K562 (cell line): Measurements from ENCODE around the gene DMXL1. TPM values are rescaled to one million over a fixed set of nuclear protein-coding genes. Genes with fewer than 3 reads are reported as not detected.
A peak's percentile ranks its signal among the peaks of the same experiment; 100 is the strongest.

Experiments used
- ARNT ChIP-seq, 2 experiments: fragments of 450-650 bp; IDR thresholded peaks; 2 replicates each; pipeline ENCODE4 v1.6.1; 2016; ENCODE audit warnings: mild to moderate bottlenecking in 1 of 2
- CBX2 ChIP-seq: fragments of 200-600 bp; sonication (generic); IDR thresholded peaks from one replicate; pipeline ENCODE4 v1.6.1; 2012; ENCODE audit warnings: mild to moderate bottlenecking, low read length, inconsistent platforms; ENCODE audit not compliant: insufficient read depth, poor library complexity, severe bottlenecking
- DMBX1 ChIP-seq: fragments of 250-450 bp; sonication (Bioruptor Pico); IDR thresholded peaks from 2 replicates; pipeline ENCODE4 v1.8.0; 2022; ENCODE audit warnings: inconsistent platforms, mild to moderate bottlenecking, moderate library complexity, borderline replicate concordance
- E2F1 ChIP-seq: sonication (generic); formaldehyde crosslinking; IDR thresholded peaks from 2 replicates; pipeline ENCODE4 v1.8.1; 2023; ENCODE audit warnings: mild to moderate bottlenecking, missing genetic modification reagents, moderate library complexity
- ELF4 ChIP-seq: fragments of 450-650 bp; formaldehyde crosslinking; IDR thresholded peaks from 2 replicates; pipeline ENCODE4 v1.4.0; 2022; ENCODE audit warnings: missing genetic modification characterization
- EWSR1 ChIP-seq: fragments of 450-650 bp; IDR thresholded peaks from 2 replicates; pipeline ENCODE4 v1.6.1; 2018; ENCODE audit warnings: borderline replicate concordance, mild to moderate bottlenecking, low read depth, moderate library complexity; ENCODE audit not compliant: partially characterized antibody
- GTF2E2 ChIP-seq: fragments of 200-800 bp; sonication (Bioruptor generic); IDR thresholded peaks from 2 replicates; pipeline ENCODE4 v1.6.1; 2016; ENCODE audit warnings: missing genetic modification characterization, missing compliant biosample characterization
- JUN ChIP-seq, 2 experiments: sonication (generic) in 1 of 2; formaldehyde crosslinking in 1 of 2; IDR thresholded peaks; 2 replicates each; pipeline versions ENCODE4 v1.6.1 to v1.8.0; 2012 to 2022; ENCODE audit warnings: borderline replicate concordance in 2 of 2, mild to moderate bottlenecking in 2 of 2, improper control_type of control experiment in 1 of 2, low read depth in 1 of 2, low read length in 1 of 2, missing genetic modification reagents in 1 of 2
- NFE2 ChIP-seq: IDR thresholded peaks from 2 replicates; pipeline ENCODE4 v1.6.1; 2014; ENCODE audit warnings: antibody characterized with exemption, low read depth
- POLR2A ChIP-seq: fragments of 450-650 bp; conservative IDR thresholded peaks from 2 replicates; pipeline ENCODE4 v1.6.1; 2016
- TAF7 ChIP-seq: fragments of 450-650 bp; IDR thresholded peaks from 2 replicates; pipeline ENCODE4 v1.6.1; 2016; ENCODE audit warnings: missing genetic modification characterization, missing compliant biosample characterization
- ZNF224 ChIP-seq: sonication (generic); formaldehyde crosslinking; IDR thresholded peaks from 2 replicates; pipeline ENCODE4 v1.8.0; 2022; ENCODE audit warnings: mild to moderate bottlenecking, missing genetic modification reagents
- ZNF41 ChIP-seq: fragments of 250-450 bp; sonication (Bioruptor Pico); conservative IDR thresholded peaks from 2 replicates; pipeline ENCODE4 v1.4.0; 2020; ENCODE audit warnings: mild to moderate bottlenecking
- ZNF76 ChIP-seq: fragments of 250-450 bp; sonication (Bioruptor Pico); IDR thresholded peaks from 2 replicates; pipeline ENCODE4 v1.4.0; 2020; ENCODE audit warnings: mild to moderate bottlenecking, moderate library complexity, borderline replicate concordance
- polyA plus RNA-seq, 8 experiments: library from polyadenylated mRNA; depleted of rRNA in 4 of 8; stranded (reverse) in 5 of 8; unstranded in 3 of 8; fragments of >200 nt; fragmentation: Nextera tagmentation in 2 of 8; fragmentation: Illumina TruSeq in 1 of 8; extraction: Ambion mirVana in 2 of 8; extraction: Trizol in 1 of 8; gene quantifications; 2 replicates each; pipeline versions ENCODE4 v1.2.1 to v1.2.3, GENCODE V29; 2011 to 2014; ENCODE audit warnings: inconsistent platforms in 1 of 8, missing spikeins in 1 of 8
- total RNA-seq, 7 experiments: library from RNA; depleted of rRNA in 6 of 7; stranded (reverse); fragments of >200 nt in 6 of 7; fragmentation: Illumina TruSeq in 2 of 7; extraction: Trizol in 2 of 7; gene quantifications; 2 replicates each; pipeline versions ENCODE4 v1.2.1 to v1.2.3, GENCODE V29; 2011 to 2021; ENCODE audit warnings: low replicate concordance in 1 of 7
- TF ChIP-seq, protein P1 (sequence below): sonication (generic); formaldehyde crosslinking; IDR thresholded peaks from 2 replicates; pipeline ENCODE4 v1.8.0; 2022; ENCODE audit warnings: mild to moderate bottlenecking, missing genetic modification reagents
- TF ChIP-seq, protein P2 (sequence below), 2 experiments: fragments of 450-650 bp in 1 of 2; sonication (generic) in 1 of 2; formaldehyde crosslinking in 1 of 2; IDR thresholded peaks; 2 replicates each; pipeline versions ENCODE4 v1.7.1 to v1.9.0; 2016 to 2022; ENCODE audit warnings: inconsistent platforms in 1 of 2, mild to moderate bottlenecking in 1 of 2, missing genetic modification reagents in 1 of 2

Gene DMXL1
- total and polyA plus RNA-seq, 9 of the 15 experiments (the other 6 are each of a cell fraction or from before 2014, with no cell fraction given), result 8.3 to 40.3 (median 30.6) TPM

DNA sequence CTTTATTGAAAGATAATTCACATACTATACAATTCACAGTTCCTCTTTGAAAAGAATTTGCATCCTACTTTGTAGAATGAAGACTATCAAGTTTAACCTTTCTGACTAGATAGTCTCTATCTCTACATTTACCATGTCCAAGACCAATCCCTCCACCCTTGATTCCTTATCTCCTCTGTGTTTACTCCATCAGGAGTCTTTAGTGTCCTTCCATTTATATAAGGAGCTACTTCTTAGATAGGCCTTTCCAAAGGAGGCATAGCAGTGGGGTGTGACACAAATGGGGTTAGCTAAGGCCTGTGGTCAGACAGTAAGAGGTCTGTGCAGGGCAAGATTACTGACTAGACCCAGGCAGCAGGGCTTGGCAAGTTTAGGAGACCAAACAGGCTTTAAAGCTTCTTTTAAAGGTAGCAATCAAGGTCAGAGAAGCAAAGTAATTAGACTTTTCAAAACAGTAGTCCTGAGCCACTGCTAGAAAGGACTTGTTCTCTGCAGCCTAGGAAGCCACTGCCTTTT is 11.1 kb upstream of the DMXL1 start (continued):
- TF ChIP-seq JUN (IDR thresholded peaks at IDR 0.05; ENCODE audit: borderline replicate concordance, low read depth, low read length), result no peak
- no peak for TF ChIP-seq JUN (CRISPR knock-in tag; IDR thresholded peaks at IDR 0.05; ENCODE audit: borderline replicate concordance)
- TF ChIP-seq ZNF76 (CRISPR knock-in tag), result no peak
- no peak for TF ChIP-seq CBX2
- TF ChIP-seq POLR2A, result no peak
- peak; percentile 76; the same call in 1 of the 2 replicates for TF ChIP-seq ELF4 (CRISPR knock-in tag)
- TF ChIP-seq, protein P1, sequence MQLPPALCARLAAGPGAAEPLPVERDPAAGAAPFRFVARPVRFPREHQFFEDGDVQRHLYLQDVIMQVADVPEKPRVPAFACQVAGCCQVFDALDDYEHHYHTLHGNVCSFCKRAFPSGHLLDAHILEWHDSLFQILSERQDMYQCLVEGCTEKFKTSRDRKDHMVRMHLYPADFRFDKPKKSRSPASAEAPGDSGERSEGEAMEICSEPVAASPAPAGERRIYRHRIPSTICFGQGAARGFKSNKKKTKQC, result no peak
- no peak for TF ChIP-seq EWSR1
- TF ChIP-seq ARNT (IDR thresholded peaks at IDR 0.05), result no peak
- no peak for TF ChIP-seq E2F1
- TF ChIP-seq, protein P2, sequence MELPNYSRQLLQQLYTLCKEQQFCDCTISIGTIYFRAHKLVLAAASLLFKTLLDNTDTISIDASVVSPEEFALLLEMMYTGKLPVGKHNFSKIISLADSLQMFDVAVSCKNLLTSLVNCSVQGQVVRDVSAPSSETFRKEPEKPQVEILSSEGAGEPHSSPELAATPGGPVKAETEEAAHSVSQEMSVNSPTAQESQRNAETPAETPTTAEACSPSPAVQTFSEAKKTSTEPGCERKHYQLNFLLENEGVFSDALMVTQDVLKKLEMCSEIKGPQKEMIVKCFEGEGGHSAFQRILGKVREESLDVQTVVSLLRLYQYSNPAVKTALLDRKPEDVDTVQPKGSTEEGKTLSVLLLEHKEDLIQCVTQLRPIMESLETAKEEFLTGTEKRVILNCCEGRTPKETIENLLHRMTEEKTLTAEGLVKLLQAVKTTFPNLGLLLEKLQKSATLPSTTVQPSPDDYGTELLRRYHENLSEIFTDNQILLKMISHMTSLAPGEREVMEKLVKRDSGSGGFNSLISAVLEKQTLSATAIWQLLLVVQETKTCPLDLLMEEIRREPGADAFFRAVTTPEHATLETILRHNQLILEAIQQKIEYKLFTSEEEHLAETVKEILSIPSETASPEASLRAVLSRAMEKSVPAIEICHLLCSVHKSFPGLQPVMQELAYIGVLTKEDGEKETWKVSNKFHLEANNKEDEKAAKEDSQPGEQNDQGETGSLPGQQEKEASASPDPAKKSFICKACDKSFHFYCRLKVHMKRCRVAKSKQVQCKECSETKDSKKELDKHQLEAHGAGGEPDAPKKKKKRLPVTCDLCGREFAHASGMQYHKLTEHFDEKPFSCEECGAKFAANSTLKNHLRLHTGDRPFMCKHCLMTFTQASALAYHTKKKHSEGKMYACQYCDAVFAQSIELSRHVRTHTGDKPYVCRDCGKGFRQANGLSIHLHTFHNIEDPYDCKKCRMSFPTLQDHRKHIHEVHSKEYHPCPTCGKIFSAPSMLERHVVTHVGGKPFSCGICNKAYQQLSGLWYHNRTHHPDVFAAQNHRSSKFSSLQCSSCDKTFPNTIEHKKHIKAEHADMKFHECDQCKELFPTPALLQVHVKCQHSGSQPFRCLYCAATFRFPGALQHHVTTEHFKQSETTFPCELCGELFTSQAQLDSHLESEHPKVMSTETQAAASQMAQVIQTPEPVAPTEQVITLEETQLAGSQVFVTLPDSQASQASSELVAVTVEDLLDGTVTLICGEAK (IDR thresholded peaks at IDR 0.05), result no peak
- TF ChIP-seq, protein P2 (CRISPR knock-in tag; IDR thresholded peaks at IDR 0.05), result no peak
- TF ChIP-seq ZNF41 (CRISPR knock-in tag), result no peak
- TF ChIP-seq NFE2, result no peak
- TF ChIP-seq GTF2E2 (tag), result no peak
- no peak for TF ChIP-seq ZNF224 (CRISPR knock-in tag)
- TF ChIP-seq DMBX1 (CRISPR knock-in tag), result no peak
- no peak for TF ChIP-seq TAF7 (tag)
